ENCODE results near the gene DNM3. TPM values are rescaled to one million over a fixed set of nuclear protein-coding genes. Genes with fewer than 3 reads are reported as not detected.

Gene DNM3
- polyA plus RNA-seq, 1 donor (not counting 4 experiments of a cell fraction or from before 2014, with no cell fraction given), result 2.0 TPM

GRCh38 chr1:172241540-172241939 lies 400.2 kb downstream of the DNM3 start:
- H3K27ac ChIP-seq (ENCODE audit: control insufficient read depth, insufficient read depth, low read length), result no peak overlapping the region
- no peak overlapping the region for H2AFZ ChIP-seq (ENCODE audit: control insufficient read depth, low read length)
- no peaks in the 10 kb centered on the region for H3K4me1 ChIP-seq (ENCODE audit: control insufficient read depth, extremely low read depth, insufficient read depth, low read length)
- no peaks in the 10 kb centered on the region for H3K9me1 ChIP-seq (ENCODE audit: control insufficient read depth, extremely low read depth, insufficient read depth, low read length)
- TF ChIP-seq CTCF (optimal IDR thresholded peaks at IDR 0.05 in 1 of 3, IDR thresholded peaks at IDR 0.05 in 1 of 3, conservative IDR thresholded peaks at IDR 0.05 in 1 of 3; ENCODE audit: extremely low read depth in 1 of 3, insufficient read depth in 2 of 3, low read length in 3 of 3) (no peak), EZH2 (IDR thresholded peaks at IDR 0.05; ENCODE audit: low read length) (no peak)
- no peaks in the 10 kb centered on the region for H3K36me3 ChIP-seq (ENCODE audit: control insufficient read depth in 2 of 2, extremely low read depth in 1 of 2, insufficient read depth in 2 of 2, low read length in 2 of 2)
- dilution Hi-C loops (cut with MboI; ENCODE audit: extremely low pct_ligation_motif_present, low sequenced_read_pairs), result no loop called here
- no peak overlapping the region for H3K4me2 ChIP-seq (ENCODE audit: control insufficient read depth, extremely low read depth, insufficient read depth, low read depth, low read length)
- no peak overlapping the region for H3K9ac ChIP-seq (ENCODE audit: control insufficient read depth, extremely low read depth, insufficient read depth, low read length)
- no peaks in the 10 kb centered on the region for H4K20me1 ChIP-seq (ENCODE audit: control insufficient read depth, extremely low read depth, insufficient read depth, low read length)
- FAIRE-seq, result no peak
- H3K4me3 ChIP-seq (ENCODE audit: control insufficient read depth in 2 of 3, extremely low read depth in 1 of 3, insufficient read depth in 2 of 3, low read depth in 1 of 3, low read length in 3 of 3), result no peak overlapping the region
- no peaks in the 10 kb centered on the region for H3K79me2 ChIP-seq (ENCODE audit: control insufficient read depth, insufficient read depth, low read length)
- no peaks in the 10 kb centered on the region for H3K9me3 ChIP-seq (ENCODE audit: control insufficient read depth, low read depth, low read length)
- DNase-seq (ENCODE audit: low read depth, low spot score), result no peak
- H3K27me3 ChIP-seq (ENCODE audit: control insufficient read depth, extremely low read depth, insufficient read depth, low read length), result no peaks in the 10 kb centered on the region

GRCh38 chr1:172244865-172245264 lies 403.6 kb downstream of the DNM3 start:
- DNase-seq (ENCODE audit: low read depth, low spot score) (no peak), FAIRE-seq (no peak)
- Histone ChIP-seq H3K79me2 (ENCODE audit: control insufficient read depth, insufficient read depth, low read length) (no peaks in the 10 kb centered on the region), H3K9ac (ENCODE audit: control insufficient read depth, extremely low read depth, insufficient read depth, low read length) (no peak overlapping the region), H3K36me3 (ENCODE audit: control insufficient read depth in 2 of 2, extremely low read depth in 1 of 2, insufficient read depth in 2 of 2, low read length in 2 of 2) (no peaks in the 10 kb centered on the region), H3K9me1 (ENCODE audit: control insufficient read depth, extremely low read depth, insufficient read depth, low read length) (no peaks in the 10 kb centered on the region), H2AFZ (ENCODE audit: control insufficient read depth, low read length) (no peak overlapping the region), H3K27ac (ENCODE audit: control insufficient read depth, insufficient read depth, low read length) (no peak overlapping the region), H3K4me3 (ENCODE audit: control insufficient read depth in 2 of 3, extremely low read depth in 1 of 3, insufficient read depth in 2 of 3, low read depth in 1 of 3, low read length in 3 of 3) (no peak overlapping the region), H3K9me3 (ENCODE audit: control insufficient read depth, low read depth, low read length) (no peaks in the 10 kb centered on the region), H3K4me1 (ENCODE audit: control insufficient read depth, extremely low read depth, insufficient read depth, low read length) (no peaks in the 10 kb centered on the region), H3K27me3 (ENCODE audit: control insufficient read depth, extremely low read depth, insufficient read depth, low read length) (no peaks in the 10 kb centered on the region), H4K20me1 (ENCODE audit: control insufficient read depth, extremely low read depth, insufficient read depth, low read length) (no peaks in the 10 kb centered on the region), H3K4me2 (ENCODE audit: control insufficient read depth, extremely low read depth, insufficient read depth, low read depth, low read length) (no peak overlapping the region)
- TF ChIP-seq CTCF (optimal IDR thresholded peaks at IDR 0.05 in 1 of 3, IDR thresholded peaks at IDR 0.05 in 1 of 3, conservative IDR thresholded peaks at IDR 0.05 in 1 of 3; ENCODE audit: extremely low read depth in 1 of 3, insufficient read depth in 2 of 3, low read length in 3 of 3) (no peak), EZH2 (IDR thresholded peaks at IDR 0.05; ENCODE audit: low read length) (no peak)
- dilution Hi-C loops (cut with MboI; ENCODE audit: extremely low pct_ligation_motif_present, low sequenced_read_pairs), result no loop called here
